Fibroblast of skin of abdomen (primary cell): ENCODE results near the gene TBX2. TPM values are rescaled to one million over a fixed set of nuclear protein-coding genes. Genes with fewer than 3 reads are reported as not detected.
A peak's percentile ranks its signal among the peaks of the same experiment; 100 is the strongest.
"Not testable (repeated sequence)": the region's sequence is repeated elsewhere in the genome, so short reads cannot be mapped to it uniquely, and the experiment has no call there.

Experiments used
- DNase-seq: peaks from one replicate; pipeline ENCODE4 v3.0.0-alpha.2; 2013
- polyA plus RNA-seq, 2 experiments: library from polyadenylated mRNA; unstranded; fragments of 120-200 nt; gene quantifications; one replicate each; pipeline ENCODE4 v1.2.1, GENCODE V29; 2013; ENCODE audit not compliant: insufficient read length in 2 of 2

TBX2 gene
- 3.4 TPM for polyA plus RNA-seq (2013, experiment 1 of 2; ENCODE audit: insufficient read length)
- 3.7 TPM for polyA plus RNA-seq (2013, experiment 2 of 2; ENCODE audit: insufficient read length)

DNA sequence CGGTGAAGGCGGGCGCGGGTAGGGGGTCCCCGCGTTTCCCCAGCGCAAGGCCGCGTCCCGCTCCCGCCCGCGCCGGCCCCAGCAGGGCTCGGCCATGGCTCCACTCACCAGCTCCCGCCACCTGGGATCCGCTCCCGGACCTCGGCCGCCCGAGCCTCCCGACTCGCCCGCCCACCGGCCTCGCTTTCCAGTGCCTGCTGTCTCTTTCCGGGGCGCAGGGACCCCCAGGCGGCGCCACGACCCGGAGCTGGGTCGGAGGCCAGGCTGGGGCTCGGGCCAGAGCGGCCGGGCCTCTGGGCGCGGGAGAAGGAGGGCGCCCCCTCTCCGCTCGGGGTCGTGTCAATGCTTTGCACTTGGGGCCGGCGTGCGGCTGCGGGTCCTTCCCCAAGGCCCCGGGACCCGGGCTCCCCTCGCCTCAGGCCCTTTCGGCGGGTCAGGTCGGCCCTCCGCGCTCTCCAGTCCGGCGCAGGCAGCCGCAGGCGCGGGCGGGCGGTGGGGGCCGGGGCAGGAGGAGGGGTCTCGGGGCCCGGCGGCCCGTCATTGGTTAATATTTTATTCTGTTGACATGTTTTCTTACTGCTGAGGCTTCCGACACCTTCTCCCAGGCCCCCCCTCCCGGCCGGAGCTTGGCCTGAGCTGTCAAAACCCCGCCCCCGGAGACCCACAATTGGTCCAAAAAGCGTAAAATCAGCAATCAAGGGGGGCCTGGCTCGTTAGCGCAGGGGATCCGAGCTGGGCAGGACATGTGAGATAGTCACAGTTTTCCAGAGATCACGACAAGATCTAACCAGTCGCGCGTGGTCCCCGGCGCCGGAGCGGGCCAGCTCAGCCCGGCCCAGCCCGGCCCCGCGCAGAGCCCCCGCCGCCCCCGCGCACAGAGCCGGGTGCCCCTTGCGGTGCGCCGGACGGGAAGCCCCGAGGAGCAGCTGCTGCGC is at the start of gene TBX2:
TBX2 (plus strand) TSS at position 713 of the 935 bp plus-strand sequence. CDS start 334 bp downstream, outside the sequence.
- DNase-seq = peak; percentile 73

DNA sequence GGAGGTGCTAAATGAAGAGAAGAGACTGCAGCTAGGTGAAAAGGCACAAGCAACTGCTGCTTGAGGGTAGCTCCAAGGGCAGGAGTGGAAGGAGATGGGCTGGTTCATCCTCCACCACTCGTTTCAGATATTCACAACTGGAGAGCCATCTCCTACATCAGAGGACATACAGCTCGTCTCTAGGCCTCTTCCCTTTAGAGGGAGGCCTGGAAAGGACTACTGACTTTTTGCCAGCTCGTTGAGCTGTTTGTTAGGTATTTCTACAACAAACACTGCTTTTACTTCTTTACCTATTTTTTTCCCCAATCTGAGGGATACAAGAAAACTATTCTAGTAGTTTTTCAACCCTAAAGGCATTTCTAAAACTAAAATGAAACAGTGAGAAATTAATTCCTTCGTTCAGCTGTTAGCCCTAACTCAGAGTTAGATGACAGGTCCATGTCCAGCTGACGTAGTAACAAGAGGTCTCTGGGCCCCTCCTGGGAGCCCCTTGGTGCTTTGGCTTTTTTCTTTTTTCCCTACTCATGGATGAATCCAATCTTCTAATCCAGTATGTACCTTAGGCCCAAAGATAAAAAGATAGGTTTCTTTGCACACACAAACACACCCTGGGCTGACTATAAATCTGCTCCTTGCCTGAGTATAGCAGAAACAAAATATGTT is 47.8 kb upstream of the TBX2 start:
- DNase-seq = no peak

DNA sequence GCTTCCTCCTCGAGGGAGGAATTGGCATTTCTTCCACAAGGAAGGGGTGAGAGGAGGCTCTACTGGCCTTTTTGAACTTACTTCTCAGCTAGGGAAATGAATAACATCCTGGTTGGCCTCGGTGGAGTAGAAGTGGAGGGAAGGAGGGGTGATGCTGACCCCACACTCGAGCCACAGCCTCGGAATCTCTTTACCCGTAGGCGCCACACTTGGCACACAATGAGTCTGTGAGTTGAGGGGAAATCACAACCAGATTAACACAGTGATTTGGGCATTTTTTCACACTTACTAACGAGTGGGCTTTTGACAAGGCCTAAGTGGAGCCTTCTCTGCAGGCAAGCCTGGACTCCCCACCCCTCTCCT is 47.3 kb upstream of the TBX2 start:
- DNase-seq = no peak

DNA sequence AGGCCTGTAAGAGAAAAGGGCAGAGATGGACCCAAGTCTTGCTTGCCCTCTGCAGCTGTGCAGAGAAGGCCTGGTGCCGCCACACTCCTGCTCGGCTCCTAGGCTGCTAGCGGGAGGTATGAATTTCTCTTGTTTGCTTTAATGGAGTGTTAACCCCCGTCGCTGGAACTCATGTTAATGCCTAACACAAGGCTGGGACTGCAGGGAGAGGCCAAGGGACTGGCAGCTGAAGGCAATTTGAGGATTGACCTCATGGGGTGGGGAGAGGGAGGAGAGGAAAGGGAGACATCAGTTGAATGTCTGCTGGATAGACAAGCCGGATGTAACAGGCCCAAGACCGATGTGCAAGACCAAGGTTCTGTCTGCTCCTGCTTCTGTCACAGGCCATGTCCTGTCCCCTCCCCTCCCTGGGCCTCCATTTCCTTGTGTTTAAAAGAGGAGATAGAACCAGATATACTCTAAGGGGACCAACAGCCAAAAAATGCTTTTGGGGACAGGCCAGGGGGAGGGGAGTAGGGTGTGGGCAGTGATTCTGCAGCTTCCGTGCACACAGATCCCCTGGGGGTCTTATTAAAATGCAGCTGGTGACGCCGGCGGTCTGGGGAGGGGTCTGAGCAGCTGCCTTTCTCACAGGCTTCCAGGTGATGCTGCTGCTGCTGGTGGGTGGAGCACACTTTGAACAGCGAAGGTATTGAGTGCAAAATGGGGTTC is 46.7 kb upstream of the TBX2 start:
- DNase-seq = no peak

DNA sequence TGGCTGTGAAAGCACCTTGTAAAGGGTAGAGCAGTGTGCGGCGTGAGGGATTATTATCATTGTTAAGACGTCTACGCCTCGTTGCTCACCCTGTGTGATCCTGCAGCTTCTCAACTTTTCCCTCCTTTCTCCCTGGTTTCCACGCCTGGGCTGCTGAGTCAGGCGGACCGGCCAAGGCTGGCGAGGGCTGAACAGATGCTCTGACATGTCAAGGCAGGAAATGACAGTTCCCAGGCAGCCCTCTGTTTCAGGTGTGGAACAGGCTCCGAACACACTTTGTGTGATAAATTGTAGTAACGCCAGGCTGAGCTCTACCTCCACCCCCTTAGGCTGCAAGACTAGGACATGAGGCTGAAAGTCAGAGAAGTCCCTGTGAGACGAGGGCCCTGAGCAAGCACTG is 46.0 kb upstream of the TBX2 start:
- DNase-seq = no peak

DNA sequence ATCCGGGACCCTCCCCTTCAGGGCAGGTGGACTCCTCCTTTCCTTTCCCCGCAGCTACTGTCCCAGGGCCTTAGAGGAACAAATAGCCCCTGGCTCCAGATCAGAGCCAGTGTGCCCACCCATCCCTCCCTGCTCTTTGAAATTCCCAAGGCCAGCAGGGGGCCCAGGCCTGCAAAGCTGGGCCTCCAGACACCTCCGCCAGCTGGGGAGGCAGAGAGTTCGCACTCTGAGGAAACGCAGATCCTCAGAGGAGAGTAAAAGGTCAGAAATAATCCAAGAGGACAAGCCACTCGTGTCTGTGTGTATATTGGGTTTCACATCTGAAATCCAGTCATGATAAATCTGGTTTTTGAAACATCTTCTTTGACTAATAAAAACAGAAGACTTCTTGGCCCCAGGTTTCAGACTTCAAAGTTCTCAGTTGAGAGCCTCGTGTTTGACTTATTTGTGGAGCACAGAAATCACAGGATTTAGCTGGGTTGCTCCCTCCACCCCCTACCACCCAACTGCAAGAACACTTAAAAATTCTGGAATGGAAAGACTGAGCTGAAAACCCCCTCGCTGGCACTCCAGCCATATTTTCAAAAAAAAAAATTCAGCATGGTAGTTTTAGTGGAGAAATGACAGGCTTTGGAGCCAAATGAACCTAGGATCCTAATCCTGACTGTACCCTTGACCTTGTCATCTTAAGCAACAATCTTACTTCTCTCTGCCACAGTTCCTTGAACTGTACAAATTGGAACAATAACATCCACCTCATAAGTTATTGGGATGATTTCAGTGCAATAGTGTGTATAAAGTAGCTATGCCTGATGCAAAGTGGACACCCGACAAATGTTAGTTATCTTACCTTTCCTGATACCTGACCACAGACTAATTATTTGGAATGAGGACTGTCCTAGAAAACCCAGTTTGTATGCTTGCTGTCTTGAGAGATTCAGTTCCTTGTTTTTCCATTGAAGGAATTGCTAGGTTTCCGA is 44.5 kb upstream of the TBX2 start:
- DNase-seq = no peak

DNA sequence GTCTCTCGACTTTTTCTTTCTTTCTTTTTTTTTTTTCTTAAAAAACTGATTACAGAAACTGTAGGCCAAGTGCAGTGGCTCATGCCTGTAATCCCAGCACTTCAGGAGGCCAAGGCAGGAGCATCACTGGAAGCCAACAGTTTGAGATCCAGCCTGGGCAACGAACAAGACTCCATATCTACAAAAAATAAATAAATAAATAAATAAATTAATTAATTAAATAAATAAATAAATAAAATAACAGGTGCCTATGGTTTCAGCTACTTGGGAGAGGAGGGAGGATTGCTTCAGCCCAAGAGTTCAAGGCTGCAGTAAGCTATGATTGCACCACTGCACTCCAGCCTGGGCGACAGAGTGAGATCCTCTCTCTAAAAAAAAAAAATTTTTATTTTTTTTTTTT is 42.6 kb upstream of the TBX2 start:
- DNase-seq = not testable (repeated sequence)

DNA sequence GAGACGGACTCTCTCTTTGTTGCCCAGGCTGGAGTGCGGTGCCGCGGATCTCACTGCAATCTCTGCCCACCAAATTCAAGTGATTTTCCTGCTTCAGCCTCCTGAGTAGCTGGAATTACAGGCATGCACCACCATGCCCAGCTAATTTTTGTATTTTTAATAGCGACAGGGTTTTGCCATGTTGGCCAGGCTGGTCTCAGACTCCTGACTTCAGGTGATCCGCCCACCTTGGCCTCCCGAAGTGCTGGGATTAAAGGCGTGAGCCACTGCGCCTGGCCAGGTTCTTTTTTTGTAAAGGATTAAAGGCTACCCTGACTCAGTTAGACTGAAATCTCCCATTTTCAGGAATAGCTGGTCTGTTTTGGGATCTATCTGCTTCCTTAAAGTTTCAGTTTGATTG is 40.1 kb upstream of the TBX2 start:
- not testable (repeated sequence) for DNase-seq

DNA sequence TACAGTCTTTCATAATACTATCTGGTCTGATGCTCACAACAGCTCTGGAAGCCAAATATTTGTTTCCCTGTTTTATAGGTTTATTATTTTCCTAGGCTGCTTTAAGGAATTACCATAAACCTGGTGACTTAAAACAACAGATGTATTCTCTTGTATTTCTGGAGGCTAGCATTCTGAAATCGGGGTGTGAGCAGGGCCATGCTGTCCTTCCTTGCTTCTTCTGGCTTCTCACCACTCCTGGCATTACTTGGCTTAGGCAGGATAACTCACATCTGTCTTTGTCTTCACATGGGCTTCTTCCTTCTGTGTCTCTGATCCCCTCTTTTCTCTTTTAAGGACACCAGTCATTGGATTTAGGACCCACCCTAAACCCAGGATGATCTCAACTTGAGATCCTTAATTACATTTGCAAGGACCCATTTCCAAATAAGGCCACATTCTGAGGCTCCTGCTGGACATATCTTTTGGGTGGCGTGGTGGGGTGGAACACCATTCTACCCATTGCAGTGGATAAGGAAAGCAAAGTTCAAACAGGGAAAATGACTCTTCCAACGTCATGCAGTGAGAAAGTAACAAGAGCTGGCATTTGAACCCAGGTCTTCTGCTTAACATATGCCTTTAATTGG is 39.2 kb upstream of the TBX2 start:
- no peak for DNase-seq

DNA sequence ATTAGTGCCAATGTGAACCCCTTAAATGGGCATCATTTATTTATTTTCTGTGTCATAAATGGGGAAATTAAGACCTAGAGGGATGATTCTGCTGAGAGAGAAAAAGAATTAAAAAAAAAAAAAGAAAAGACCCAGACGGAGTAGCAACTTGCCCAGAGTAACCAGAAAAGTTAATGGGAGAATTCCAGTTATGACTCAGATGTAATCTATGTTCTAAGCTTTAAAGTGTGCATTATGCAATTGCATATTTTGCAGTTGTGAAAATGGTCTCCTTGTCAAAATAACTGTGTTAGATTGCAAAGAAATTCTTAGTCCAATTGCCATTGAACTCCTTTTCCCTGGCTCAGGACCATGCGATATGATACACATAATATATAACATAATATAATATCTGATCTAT is 38.6 kb upstream of the TBX2 start:
- DNase-seq = peak; percentile 84

DNA sequence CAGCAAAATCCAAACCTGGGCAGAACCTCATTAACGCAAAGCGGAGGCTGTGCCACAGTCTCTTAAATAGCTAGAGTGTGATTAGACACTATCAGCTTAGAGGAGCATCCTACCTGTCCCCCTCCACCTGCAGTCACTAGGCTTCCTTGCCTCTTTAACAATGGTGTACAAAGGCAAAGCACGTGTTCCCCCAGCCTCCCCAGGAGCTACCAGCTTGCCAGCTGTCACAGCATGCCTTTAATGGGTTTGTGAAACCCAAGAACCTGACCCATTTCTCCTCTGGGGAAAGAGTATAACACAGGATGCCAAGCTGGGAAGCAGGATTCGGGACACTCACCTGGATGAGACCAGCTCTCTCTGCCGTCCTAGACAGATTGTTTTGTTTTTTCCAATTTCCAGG is 37.2 kb upstream of the TBX2 start:
- no peak for DNase-seq

DNA sequence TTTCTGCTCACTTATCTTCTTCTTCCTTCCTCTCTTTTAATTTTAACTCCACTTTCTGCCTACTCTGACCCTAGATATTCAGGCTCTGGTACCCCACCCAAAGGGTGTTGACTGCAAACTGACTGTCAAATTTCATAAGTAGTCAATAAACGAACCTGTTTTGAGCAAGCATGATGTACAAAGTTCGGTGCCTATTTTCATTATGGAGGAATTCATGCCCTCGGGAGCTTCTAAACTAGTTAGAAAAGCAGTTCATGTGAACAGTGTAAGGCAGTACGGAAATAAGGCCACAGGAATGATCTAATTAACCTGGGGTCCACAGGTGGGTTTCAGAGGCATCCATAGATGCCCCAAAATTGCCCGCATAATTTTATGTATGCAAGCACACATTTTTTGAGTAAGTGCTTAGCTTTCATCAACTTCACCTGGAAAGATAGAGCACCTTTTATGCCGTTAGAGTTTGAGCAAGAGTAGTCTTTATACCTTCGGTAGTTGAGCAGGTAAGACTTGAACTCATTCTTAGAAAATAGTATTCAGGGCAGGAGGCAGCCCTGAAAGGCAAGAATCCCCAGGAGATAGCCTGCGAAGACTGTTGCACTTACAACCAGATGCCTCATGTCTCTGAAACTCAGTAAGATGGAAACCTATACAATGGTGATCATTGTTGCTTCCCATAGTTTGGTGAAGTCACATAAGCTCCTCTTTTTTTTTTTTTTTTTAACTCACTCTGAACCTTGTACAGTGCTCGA is 36.6 kb upstream of the TBX2 start:
- DNase-seq = no peak

DNA sequence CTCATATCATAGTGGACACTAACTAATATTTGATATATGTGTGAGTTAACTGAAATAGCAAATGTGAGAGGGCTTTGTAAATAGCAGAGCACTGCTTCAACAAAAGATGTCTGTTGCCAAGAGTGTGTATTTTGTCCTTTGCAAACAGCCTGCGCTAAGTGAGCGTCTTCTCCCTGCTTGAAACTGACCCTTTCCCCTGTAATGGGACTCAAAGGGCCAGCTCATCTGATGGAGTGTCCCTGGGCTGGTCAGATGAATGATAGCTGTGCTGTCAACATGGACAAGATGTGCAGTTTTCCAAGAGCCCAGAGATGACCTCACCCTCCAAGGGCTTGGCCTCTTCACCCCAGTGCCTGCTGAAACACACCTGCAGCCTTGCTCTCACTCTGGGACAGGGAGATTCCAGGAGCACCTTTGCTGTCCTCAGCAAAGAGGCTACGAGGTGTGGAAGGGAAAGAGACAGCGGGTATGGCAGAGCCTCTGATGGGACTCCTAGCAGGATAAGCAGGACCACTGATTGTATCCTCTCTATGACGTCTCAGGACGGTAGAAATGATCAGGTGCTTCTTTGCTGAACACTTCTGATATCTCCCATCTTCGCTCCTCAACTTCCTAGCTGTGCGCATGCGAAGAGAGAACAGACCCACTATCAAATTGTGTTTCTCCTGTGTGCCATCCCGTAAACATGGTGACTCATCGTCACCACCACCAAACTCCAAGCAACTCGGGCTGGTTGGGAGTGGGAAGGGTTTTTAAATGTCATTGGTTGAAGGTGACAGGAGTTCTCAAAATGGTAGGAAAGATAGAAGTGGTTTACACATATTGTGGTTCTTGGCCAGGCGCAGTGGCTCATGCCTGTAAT is 35.8 kb upstream of the TBX2 start:
- DNase-seq = no peak

DNA sequence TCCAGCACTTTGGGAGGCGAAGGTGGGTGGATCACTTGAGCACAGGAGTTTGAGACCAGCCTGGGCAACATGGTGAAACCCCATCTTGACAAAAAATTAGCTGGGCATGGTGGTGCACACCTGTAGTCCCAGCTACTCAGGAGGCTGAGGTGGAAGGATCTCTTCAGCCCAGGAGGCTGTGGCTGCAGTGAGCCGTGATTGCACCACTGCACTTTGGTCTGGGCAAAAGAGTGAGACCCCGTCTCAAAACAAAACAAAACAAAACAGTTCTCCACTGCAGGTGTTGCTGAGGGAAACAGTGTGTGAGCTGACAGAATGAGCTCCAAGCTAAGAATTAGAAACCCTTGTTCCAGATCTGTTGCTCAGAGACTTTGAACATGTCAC is 35.2 kb upstream of the TBX2 start:
- DNase-seq = no peak

DNA sequence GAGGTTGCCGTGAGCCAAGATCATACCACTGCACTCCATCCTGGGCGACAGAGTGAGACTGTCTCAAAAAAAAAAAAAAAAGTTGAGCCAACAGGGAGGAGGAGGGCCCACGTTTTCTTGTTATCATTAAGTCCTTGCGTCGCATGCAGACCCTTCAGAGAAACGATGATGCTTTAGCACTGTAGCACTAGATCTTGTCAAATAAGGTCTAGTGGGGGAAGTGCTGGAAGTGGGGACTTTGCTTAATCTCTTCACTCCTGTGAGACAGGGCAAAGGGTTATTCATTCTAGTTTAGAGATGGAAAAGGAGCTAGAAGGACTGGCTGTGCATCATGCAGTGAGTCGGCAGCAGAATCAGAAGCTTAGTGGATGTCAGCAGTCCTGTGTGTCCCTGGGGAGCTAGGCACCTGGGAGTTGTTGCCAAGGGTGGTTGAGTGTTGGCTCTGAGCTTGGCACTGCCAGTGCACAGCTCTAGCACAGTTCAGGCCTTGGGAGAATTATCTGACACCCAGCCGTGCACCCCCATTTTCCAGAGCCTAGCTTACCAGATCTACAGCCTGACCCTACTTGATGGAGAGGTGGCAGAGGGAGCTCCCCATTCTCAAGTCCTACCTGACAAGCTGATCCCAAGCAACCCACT is 33.4 kb upstream of the TBX2 start:
- no peak for DNase-seq

DNA sequence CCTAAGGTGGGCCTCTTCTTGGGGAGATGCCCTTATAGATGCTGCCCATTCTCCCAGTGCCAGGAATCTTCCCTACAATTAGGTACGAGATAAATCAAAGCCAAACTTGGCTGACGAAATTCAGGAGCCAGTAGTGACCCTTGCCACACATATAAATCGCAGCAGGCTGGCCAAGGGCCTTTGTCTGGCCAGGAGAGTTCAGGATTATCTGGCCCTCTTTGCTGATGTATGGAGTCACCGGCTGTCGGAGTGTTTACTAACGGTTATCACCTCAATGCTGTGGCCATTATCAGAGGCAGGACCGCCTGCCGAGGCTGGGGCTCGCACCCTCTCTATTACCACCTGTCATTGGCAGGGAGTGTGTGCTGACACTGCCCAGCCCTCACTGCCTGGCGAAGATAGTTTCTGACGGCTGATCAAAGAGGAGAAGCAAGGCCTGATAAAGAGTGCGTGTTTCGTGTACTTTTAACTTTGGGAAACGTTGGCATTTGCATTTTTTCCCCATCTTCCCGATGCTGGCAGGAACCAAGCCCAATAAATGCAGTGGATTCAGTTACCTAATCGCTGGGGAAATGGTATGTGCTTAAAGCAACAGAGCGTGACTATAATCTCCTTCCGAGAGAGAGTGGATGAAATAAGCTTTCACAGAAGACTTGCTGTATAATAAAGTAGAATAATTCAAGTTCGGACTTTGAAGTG is 32.8 kb upstream of the TBX2 start:
- no peak for DNase-seq

DNA sequence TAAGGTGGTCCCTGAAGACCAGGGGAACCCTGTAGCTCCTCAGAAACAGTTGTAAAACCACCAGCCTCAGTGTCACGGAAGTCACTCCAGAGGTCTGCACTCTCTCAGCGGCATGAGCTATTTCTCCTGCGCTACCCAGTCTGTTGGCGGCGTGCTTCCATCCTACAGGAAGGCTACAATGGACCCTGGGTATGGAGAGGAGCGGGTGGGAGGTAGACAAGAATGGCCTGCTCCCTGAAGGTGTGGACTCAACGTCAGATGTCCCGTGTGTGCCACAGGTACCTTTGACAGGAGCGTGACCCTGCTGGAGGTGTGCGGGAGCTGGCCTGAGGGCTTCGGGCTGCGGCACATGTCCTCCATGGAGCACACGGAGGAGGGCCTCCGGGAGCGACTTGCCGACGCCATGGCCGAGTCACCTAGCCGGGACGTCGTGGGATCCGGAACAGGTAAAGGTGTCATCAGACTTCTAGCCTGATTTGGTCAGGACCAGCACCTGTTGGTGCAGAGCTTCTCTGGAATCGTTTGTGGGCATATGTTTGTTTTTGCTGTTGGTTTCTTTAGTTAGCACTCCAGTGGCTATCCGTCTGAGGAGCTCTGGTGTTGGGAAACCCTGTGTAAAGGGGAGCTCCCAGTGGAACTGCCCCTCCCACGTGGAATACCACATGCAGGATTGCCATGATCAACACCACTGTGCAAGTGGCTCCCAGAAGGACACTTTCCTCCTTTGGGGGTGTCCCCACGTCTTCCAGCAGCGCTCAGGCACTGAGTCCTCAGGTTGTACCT is 31.4 kb upstream of the TBX2 start:
- DNase-seq = no peak
